H1 (cell line): Measurements from ENCODE around the gene ST6GALNAC4. TPM values are rescaled to one million over a fixed set of nuclear protein-coding genes. Genes with fewer than 3 reads are reported as not detected.

Source experiments
- CTCF ChIA-PET: fragments of 300-600 bp; sonication (Branson Sonifier 250); formaldehyde crosslinking; loops from one replicate; lab custom pipeline; 2021; ENCODE audit not compliant: partially characterized antibody; lab: Charles Lee
- POLR2A ChIA-PET: fragments of 300-600 bp; sonication (Branson Sonifier 250); formaldehyde crosslinking; loops from one replicate; lab custom pipeline; 2021; ENCODE audit warnings: inconsistent platforms; ENCODE audit not compliant: partially characterized antibody; lab: Charles Lee
- DNase-seq, 2 experiments: peaks; one replicate each; pipeline versions ENCODE4 v3.0.0 to v3.0.0-alpha.2; 2010 to 2022; ENCODE audit warnings: low spot score in 2 of 2, low read depth in 1 of 2, mixed read lengths in 1 of 2
- FAIRE-seq: peaks from 2 replicates; lab custom pipeline; 2011; peaks lifted over from hg19 to GRCh38; lab: Jason Lieb, UNC
- H2AFZ ChIP-seq: 2 replicates; pipeline ENCODE4 v1.8.1; 2012; ENCODE audit warnings: low read length, inconsistent platforms
- H2AK5ac ChIP-seq: 2 replicates; pipeline ENCODE4 v1.6.1; 2013; ENCODE audit warnings: low read depth, low read length
- H2BK120ac ChIP-seq: replicated peaks from 2 replicates; pipeline ENCODE3; 2013; ENCODE audit warnings: low read depth, low read length, inconsistent platforms
- H2BK12ac ChIP-seq: 2 replicates; pipeline ENCODE4 v1.6.1; 2013; ENCODE audit warnings: low read depth, low read length
- H2BK15ac ChIP-seq: 2 replicates; pipeline ENCODE4 v1.6.1; 2013; ENCODE audit warnings: low read length
- H2BK20ac ChIP-seq: 2 replicates; pipeline ENCODE4 v1.6.1; 2013; ENCODE audit warnings: low read length
- H2BK5ac ChIP-seq: 2 replicates; pipeline ENCODE4 v1.6.1; 2013; ENCODE audit warnings: low read depth, low read length
- H3K14ac ChIP-seq: 2 replicates; pipeline ENCODE4 v1.6.1; 2013; ENCODE audit warnings: inconsistent platforms; ENCODE audit not compliant: insufficient read length
- H3K18ac ChIP-seq: 2 replicates; pipeline ENCODE4 v1.6.1; 2013; ENCODE audit warnings: low read length; ENCODE audit errors: extremely low read depth
- H3K23ac ChIP-seq: 2 replicates; pipeline ENCODE4 v1.6.1; 2013; ENCODE audit warnings: inconsistent platforms; ENCODE audit not compliant: insufficient read length
- H3K23me2 ChIP-seq: 2 replicates; pipeline ENCODE4 v1.6.1; 2013; ENCODE audit warnings: low read depth, low read length
- H3K27ac ChIP-seq: 2 replicates; pipeline ENCODE4 v1.6.1; 2011; ENCODE audit warnings: low read depth, low read length, inconsistent platforms
- H3K27me3 ChIP-seq, 4 experiments: replicated peaks in 1 of 4; 1 replicate in 1 of 4; 2 replicates in 3 of 4; pipeline versions ENCODE4 v1.6.1 to v1.8.1; 2011 to 2013; ENCODE audit warnings: low read length in 3 of 4, mild to moderate bottlenecking in 3 of 4, inconsistent platforms in 2 of 4, mixed read lengths in 2 of 4, moderate library complexity in 1 of 4; ENCODE audit not compliant: control insufficient read depth in 3 of 4, insufficient read depth in 3 of 4; ENCODE audit errors: extremely low read depth in 1 of 4
- H3K36me3 ChIP-seq, 4 experiments: 2 replicates each; pipeline versions ENCODE4 v1.6.1 to v1.8.1; 2011 to 2013; ENCODE audit warnings: mild to moderate bottlenecking in 4 of 4, low read length in 3 of 4, moderate library complexity in 2 of 4, control low read depth in 1 of 4, inconsistent platforms in 1 of 4; ENCODE audit not compliant: insufficient read depth in 4 of 4, control insufficient read depth in 2 of 4
- H3K4ac ChIP-seq: replicated peaks from 2 replicates; pipeline ENCODE3; 2013; ENCODE audit warnings: low read length, low read depth, mixed read lengths, inconsistent platforms; ENCODE audit not compliant: insufficient read length
- H3K4me1 ChIP-seq, 4 experiments: replicated peaks in 1 of 4; 1 replicate in 1 of 4; 2 replicates in 3 of 4; pipeline versions ENCODE4 v1.6.1 to v1.8.1; 2011 to 2013; ENCODE audit warnings: low read length in 3 of 4, inconsistent platforms in 2 of 4, mixed read lengths in 1 of 4; ENCODE audit not compliant: insufficient read depth in 4 of 4, control insufficient read depth in 3 of 4
- H3K4me2 ChIP-seq, 2 experiments: 2 replicates each; pipeline versions ENCODE4 v1.6.1 to v1.8.1; 2011 to 2013; ENCODE audit warnings: low read depth in 2 of 2, low read length in 2 of 2, control low read depth in 1 of 2, inconsistent platforms in 1 of 2, mild to moderate bottlenecking in 1 of 2; ENCODE audit not compliant: insufficient read depth in 1 of 2
- H3K4me3 ChIP-seq, 4 experiments: fragments of 200-600, 300-600 bp in 1 of 4; sonication (generic), shearing (Covaris generic), sonication (Bioruptor Twin) in 1 of 4; 2 replicates each; pipeline versions ENCODE4 v1.5.1 to v1.8.1; 2011 to 2016; ENCODE audit warnings: low read length in 4 of 4, low read depth in 3 of 4, control low read depth in 2 of 4, inconsistent platforms in 2 of 4, mild to moderate bottlenecking in 2 of 4, mixed read lengths in 1 of 4, moderate library complexity in 1 of 4; ENCODE audit not compliant: insufficient read depth in 2 of 4; ENCODE audit errors: extremely low read depth in 1 of 4
- H3K56ac ChIP-seq: replicated peaks from 2 replicates; pipeline ENCODE3; 2013; ENCODE audit warnings: low read depth, mild to moderate bottlenecking, mixed read lengths, low read length, inconsistent platforms; ENCODE audit not compliant: insufficient read length
- H3K79me1 ChIP-seq: 2 replicates; pipeline ENCODE4 v1.6.1; 2013; ENCODE audit warnings: low read depth, low read length, control low read depth
- H3K79me2 ChIP-seq, 2 experiments: 2 replicates each; pipeline versions ENCODE4 v1.6.1 to v1.8.1; 2012 to 2013; ENCODE audit warnings: low read length in 2 of 2, mild to moderate bottlenecking in 2 of 2, inconsistent platforms in 1 of 2; ENCODE audit not compliant: insufficient read depth in 2 of 2, control insufficient read depth in 1 of 2
- H3K9ac ChIP-seq, 4 experiments: replicated peaks in 1 of 4; 1 replicate in 1 of 4; 2 replicates in 3 of 4; pipeline versions ENCODE4 v1.6.1 to v1.8.1; 2011 to 2013; ENCODE audit warnings: low read depth in 3 of 4, low read length in 3 of 4, control low read depth in 2 of 4, mild to moderate bottlenecking in 2 of 4, moderate library complexity in 2 of 4, inconsistent platforms in 1 of 4; ENCODE audit errors: extremely low read depth in 1 of 4
- H3K9me3 ChIP-seq, 2 experiments: 2 replicates each; pipeline versions ENCODE4 v1.6.1 to v1.8.1; 2012 to 2013; ENCODE audit warnings: mild to moderate bottlenecking in 2 of 2, moderate library complexity in 2 of 2, control low read depth in 1 of 2, inconsistent platforms in 1 of 2, low read depth in 1 of 2, low read length in 1 of 2, mixed read lengths in 1 of 2; ENCODE audit not compliant: insufficient read depth in 2 of 2
- H4K20me1 ChIP-seq, 2 experiments: replicated peaks in 1 of 2; 2 replicates each; pipeline versions ENCODE3 to v1.8.1; 2011 to 2013; ENCODE audit warnings: inconsistent platforms in 2 of 2, low read length in 2 of 2, mild to moderate bottlenecking in 1 of 2; ENCODE audit not compliant: insufficient read depth in 2 of 2, control insufficient read depth in 1 of 2
- H4K5ac ChIP-seq: 2 replicates; pipeline ENCODE4 v1.6.1; 2013; ENCODE audit warnings: low read length, low read depth, mixed read lengths, inconsistent platforms; ENCODE audit not compliant: insufficient read length
- H4K8ac ChIP-seq: 2 replicates; pipeline ENCODE4 v1.8.0; 2013; ENCODE audit warnings: mild to moderate bottlenecking, moderate library complexity, low read length, inconsistent platforms; ENCODE audit not compliant: insufficient read depth; ENCODE audit errors: extremely low read depth
- H4K91ac ChIP-seq: replicated peaks from 2 replicates; pipeline ENCODE3; 2013; ENCODE audit warnings: low read length, mixed read lengths, inconsistent platforms; ENCODE audit not compliant: insufficient read length
- CBX5 ChIP-seq: fragments of 300-800, 300-1000 bp; sonication (generic); IDR thresholded peaks from 2 replicates; pipeline ENCODE4 v1.7.1; 2016; ENCODE audit warnings: antibody characterized with exemption, low read length, low read depth
- CTBP2 ChIP-seq: IDR thresholded peaks from 2 replicates; pipeline ENCODE4 v1.7.0; 2011; ENCODE audit warnings: borderline replicate concordance, mild to moderate bottlenecking, moderate library complexity, mixed read lengths, low read length; ENCODE audit not compliant: insufficient read depth, insufficient read length
- EGR1 ChIP-seq: IDR thresholded peaks from 2 replicates; pipeline ENCODE4 v1.6.1; 2011; ENCODE audit warnings: low read depth, low read length, borderline replicate concordance
- SAP30 ChIP-seq: fragments of 300-600 bp; sonication (generic); IDR thresholded peaks from 2 replicates; pipeline ENCODE4 v1.7.1; 2012; ENCODE audit warnings: low read length, moderate library complexity, mild to moderate bottlenecking, inconsistent platforms; ENCODE audit not compliant: insufficient read depth, insufficient replicate concordance
- SIN3A ChIP-seq, 2 experiments: IDR thresholded peaks in 1 of 2; conservative IDR thresholded peaks in 1 of 2; 2 replicates each; pipeline ENCODE4 v1.6.1; 2011 to 2012; ENCODE audit warnings: low read length in 2 of 2, improper control_type of control experiment in 1 of 2, low read depth in 1 of 2, mild to moderate bottlenecking in 1 of 2
- SIRT6 ChIP-seq: IDR thresholded peaks from one replicate; pipeline ENCODE4 v1.7.1; 2012; ENCODE audit warnings: low read length, inconsistent platforms
- SP1 ChIP-seq: IDR thresholded peaks from 2 replicates; pipeline ENCODE4 v1.6.1; 2011; ENCODE audit warnings: low read depth, low read length
- WGBS, 2 experiments: shearing (Covaris generic) in 1 of 2; methylation state at CpG; one replicate each; pipeline versions ENCODE4 v1.1.6 to v1.1.7; 2013 to 2015; ENCODE audit warnings: low lambda C conversion rate in 2 of 2, mixed read lengths in 2 of 2, inconsistent platforms in 1 of 2, low coverage in 1 of 2, missing lambda C conversion rate in 1 of 2; ENCODE audit not compliant: insufficient replicate concordance in 2 of 2, insufficient coverage in 1 of 2, insufficient read length in 1 of 2; ENCODE audit errors: extremely low coverage in 1 of 2, missing lambda C conversion rate in 1 of 2; 5-methylcytosine and 5-hydroxymethylcytosine counted together
- polyA plus RNA-seq, 7 experiments: library from polyadenylated mRNA; depleted of rRNA in 3 of 7; stranded (reverse) in 5 of 7; unstranded in 2 of 7; fragments of >200 nt in 5 of 7; fragments of 200-250 nt in 2 of 7; gene quantifications; 1 replicate in 5 of 7; 2 replicates in 1 of 7; 4 replicates in 1 of 7; pipeline versions ENCODE4 v1.2.1 to v1.2.3, GENCODE V29; 2011 to 2013; ENCODE audit warnings: missing spikeins in 2 of 7, mixed read lengths in 2 of 7
- total RNA-seq: library from RNA; stranded (reverse); fragmentation: NEBNext Ultra II Directional; extraction: Animal tissue kit (Norgen Biotek cat#: 25700); gene quantifications from 2 replicates; pipeline ENCODE4 v1.2.1, GENCODE V29; 2021
- TF ChIP-seq, protein P1 (sequence below): IDR thresholded peaks from 2 replicates; pipeline ENCODE4 v1.6.1; 2012; ENCODE audit warnings: inconsistent platforms

Gene ST6GALNAC4
- total and polyA plus RNA-seq, 2 of the 8 experiments (the other 6 are each of a cell fraction or from before 2014, with no cell fraction given), result 21.8 to 34.1 TPM

DNA sequence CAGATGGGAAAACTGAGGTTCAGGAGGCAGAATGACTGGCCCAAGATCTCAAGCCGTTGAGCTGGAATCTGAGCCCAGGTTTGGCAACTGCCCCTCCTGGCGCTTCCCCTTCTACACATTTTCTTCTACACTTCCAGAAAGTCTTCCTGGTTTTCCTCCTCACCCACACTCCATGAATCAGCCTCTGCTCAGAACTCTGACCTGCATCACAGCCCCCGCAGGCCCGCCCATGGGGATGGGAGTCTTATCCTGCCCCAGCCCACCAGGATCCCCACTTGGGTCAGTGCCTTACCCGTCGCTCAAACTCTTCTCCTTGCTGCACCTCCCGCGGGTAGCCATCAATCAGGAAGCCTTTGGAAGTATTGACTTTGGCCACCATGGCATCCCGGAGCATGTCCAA is 45.3 kb downstream of the ST6GALNAC4 start:
- no peak overlapping the region for H4K8ac ChIP-seq
- H3K27me3 ChIP-seq, result no peaks in the 10 kb centered on the region
- no peak for FAIRE-seq
- no peak overlapping the region; the same call in 1 of the 2 replicates for H2BK5ac ChIP-seq
- H4K91ac ChIP-seq, result no peak overlapping the region
- no peak overlapping the region for H3K18ac ChIP-seq
- H3K4ac ChIP-seq, result no peak overlapping the region
- TF ChIP-seq, protein P1, sequence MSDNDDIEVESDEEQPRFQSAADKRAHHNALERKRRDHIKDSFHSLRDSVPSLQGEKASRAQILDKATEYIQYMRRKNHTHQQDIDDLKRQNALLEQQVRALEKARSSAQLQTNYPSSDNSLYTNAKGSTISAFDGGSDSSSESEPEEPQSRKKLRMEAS, result no peak
- TF ChIP-seq SIN3A (conservative IDR thresholded peaks at IDR 0.05 in 1 of 2, IDR thresholded peaks at IDR 0.05 in 1 of 2; ENCODE audit: low read depth in 1 of 2, low read length in 2 of 2) (no peak), SIRT6 (no peak), SAP30 (no peak), SP1 (no peak), CBX5 (no peak), CTBP2 (no peak), EGR1 (no peak)
- TF ChIP-seq, all 59 proteins: peak for 0
- Histone ChIP-seq H3K79me1 (no peaks in the 10 kb centered on the region), H3K14ac (no peak overlapping the region), H3K23ac (no peak overlapping the region), H4K20me1 (peaks cover 0 to 4% of the 10 kb centered on the region in 2 experiments), H2AFZ (no peak overlapping the region), H4K5ac (no peak overlapping the region), H2BK120ac (no peak overlapping the region), H3K36me3 (no peaks in the 10 kb centered on the region), H3K4me1 (peaks cover 0 to 8% (median 2%) of the 10 kb centered on the region in 4 experiments; a peak in 1 of 7 replicates), H3K4me2 (no peak overlapping the region), H3K27ac (no peak overlapping the region), H3K4me3 (no peak overlapping the region), H2BK20ac (no peak overlapping the region), H3K9me3 (no peaks in the 10 kb centered on the region), H3K56ac (no peak overlapping the region), H2AK5ac (no peak overlapping the region), H3K79me2 (no peaks in the 10 kb centered on the region), H2BK12ac (no peak overlapping the region), H3K23me2 (no peaks in the 10 kb centered on the region; the same call in 1 of the 2 replicates), H3K9ac (no peak overlapping the region), H2BK15ac (no peak overlapping the region)
- no peak for DNase-seq
- ChIA-PET POLR2A (interaction anchor here (0.7 to 2.1 kb wide), 3 partner anchors 27 to 45 kb away, joined by 3 to 5 read pairs (median 3); no protein-coding TSS in a partner anchor), CTCF (interaction anchor here (0.6 to 9.2 kb wide), 15 partner anchors 11 to 1083 kb away, joined by 3 to 116 read pairs (median 5); no protein-coding TSS in a partner anchor)
- WGBS, 2 experiments, result 88% methylated on average over 8 of the region's 9 CpGs; no CpG with 5 or more reads in 1 of the 2 experiments
